Duodenal mucosa (tissue), 2 donors: ENCODE data around the gene ANXA11.
"Not testable (repeated sequence)": the region's sequence is repeated elsewhere in the genome, so short reads cannot be mapped to it uniquely, and the experiment has no call there.

ENCODE experiments used
- H3K27ac ChIP-seq: one replicate; pipeline ENCODE4 v1.7.0; 2013; ENCODE audit warnings: low read depth, low read length
- H3K27me3 ChIP-seq, 2 donors: one replicate each; pipeline ENCODE4 v1.7.0; 2013; ENCODE audit warnings: low read length in 2 of 2, control low read depth in 1 of 2; ENCODE audit not compliant: insufficient read depth in 2 of 2, control insufficient read depth in 1 of 2
- H3K36me3 ChIP-seq, 2 donors: one replicate each; pipeline ENCODE4 v1.7.0; 2013; ENCODE audit warnings: low read length in 2 of 2, control low read depth in 1 of 2; ENCODE audit not compliant: insufficient read depth in 2 of 2, control insufficient read depth in 1 of 2
- H3K4me1 ChIP-seq, 2 donors: one replicate each; pipeline ENCODE4 v1.7.0; 2013; ENCODE audit warnings: low read length in 2 of 2, control low read depth in 1 of 2; ENCODE audit not compliant: insufficient read depth in 2 of 2, control insufficient read depth in 1 of 2
- H3K4me3 ChIP-seq, 2 donors: one replicate each; pipeline ENCODE4 v1.7.0; 2013; ENCODE audit warnings: low read length in 2 of 2, low read depth in 1 of 2
- H3K9ac ChIP-seq, 2 donors: one replicate each; pipeline ENCODE4 v1.7.0; 2013; ENCODE audit warnings: low read length in 2 of 2, low read depth in 1 of 2
- H3K9me3 ChIP-seq, 2 donors: one replicate each; pipeline ENCODE4 v1.7.0; 2013; ENCODE audit warnings: low read length in 2 of 2, control low read depth in 1 of 2; ENCODE audit not compliant: control insufficient read depth in 1 of 2

ANXA11 gene

GRCh38 chr10:80205477-80206276 lies at the start of gene ANXA11:
Gene ANXA11 (minus strand): TSS chr10:80205537. CDS start chr10:80172861, 32,676 bp downstream.
- Histone ChIP-seq H3K4me1 (peaks cover 52 to 54% of the 10 kb centered on the region in 2 donors), H3K9ac (peak within 1 kb of the TSS; percentile 90 to 100)

DNA sequence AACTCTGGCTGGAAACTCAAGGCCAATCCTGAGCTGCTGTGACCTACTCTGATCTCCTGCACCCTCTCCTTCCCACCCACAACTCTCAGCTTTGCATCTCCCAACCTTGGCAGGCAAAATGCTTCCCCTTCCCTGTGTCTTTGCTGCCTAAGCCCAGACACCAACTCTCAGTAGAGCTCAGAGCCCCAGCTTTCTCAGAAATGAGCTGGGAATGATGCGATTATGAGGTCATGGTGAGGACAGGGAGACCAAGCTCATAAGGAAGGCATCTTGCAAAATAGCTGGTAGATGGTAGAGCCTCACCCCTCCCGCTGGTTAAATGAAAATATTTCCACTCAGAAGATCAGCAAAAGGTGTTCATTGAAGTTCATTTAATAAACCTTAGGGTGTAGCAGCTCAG lies 49.4 kb upstream of the ANXA11 start:
- not testable (repeated sequence) for H3K27ac ChIP-seq, H3K9ac ChIP-seq, H3K9me3 ChIP-seq, H3K4me3 ChIP-seq, H3K36me3 ChIP-seq, H3K4me1 ChIP-seq, H3K27me3 ChIP-seq

More at GRCh38 chr10:80205477-80206276, at the start of gene ANXA11:
- H3K27ac ChIP-seq: peak within 1 kb of the TSS; percentile 99
- H3K36me3 ChIP-seq: peaks cover 0 to 7% of the 10 kb centered on the region in 2 donors
- peak within 1 kb of the TSS; percentile 77 to 94 for H3K4me3 ChIP-seq
- no peaks in the 10 kb centered on the region for H3K9me3 ChIP-seq
- no peaks in the 10 kb centered on the region for H3K27me3 ChIP-seq

- not testable (repeated sequence) for H3K27me3 ChIP-seq, H3K36me3 ChIP-seq, H3K9ac ChIP-seq, H3K4me1 ChIP-seq, H3K27ac ChIP-seq, H3K4me3 ChIP-seq, H3K9me3 ChIP-seq
Observed at GRCh38 chr10:80253963-80254271, 48.6 kb upstream of the ANXA11 start.

DNA sequence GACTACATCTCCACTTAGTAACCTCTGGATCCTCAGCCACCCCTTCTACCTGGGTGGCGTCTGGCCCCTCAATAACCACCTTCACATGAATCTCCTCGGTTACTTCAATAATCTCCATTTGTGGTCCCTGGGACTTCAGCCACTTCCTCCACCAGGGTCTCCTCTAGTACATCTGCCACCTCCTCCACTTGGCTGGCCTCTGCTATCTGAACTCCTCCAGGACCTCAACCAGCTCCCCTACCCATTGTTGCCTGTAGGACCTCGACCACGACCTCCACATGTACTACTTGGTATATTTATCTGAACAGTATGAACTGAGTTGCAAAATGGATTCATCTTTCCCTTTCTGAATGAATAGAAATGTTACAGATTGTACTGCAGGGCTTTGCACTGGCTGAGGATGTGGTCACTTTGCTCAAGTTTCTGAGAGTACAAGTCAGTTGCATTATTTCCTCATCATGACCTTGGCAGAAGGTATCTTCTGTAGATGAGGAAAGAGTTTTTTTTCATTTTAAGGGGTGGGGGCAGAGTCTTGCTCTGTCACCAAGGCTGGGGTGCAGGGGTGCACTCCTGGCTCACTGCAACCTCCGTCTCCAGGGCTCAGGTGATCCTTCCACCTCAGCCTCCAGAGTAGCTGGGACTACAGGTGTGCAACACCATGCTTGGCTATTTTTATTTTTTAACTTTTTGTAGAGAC lies 48.1 kb upstream of the ANXA11 start:
- H3K9me3 ChIP-seq: no peaks in the 10 kb centered on the region
- no peak overlapping the region for H3K4me3 ChIP-seq
- H3K36me3 ChIP-seq: no peaks in the 10 kb centered on the region
- H3K27me3 ChIP-seq: no peaks in the 10 kb centered on the region
- no peak overlapping the region for H3K27ac ChIP-seq
- H3K9ac ChIP-seq: no peak overlapping the region
- no peaks in the 10 kb centered on the region for H3K4me1 ChIP-seq

DNA sequence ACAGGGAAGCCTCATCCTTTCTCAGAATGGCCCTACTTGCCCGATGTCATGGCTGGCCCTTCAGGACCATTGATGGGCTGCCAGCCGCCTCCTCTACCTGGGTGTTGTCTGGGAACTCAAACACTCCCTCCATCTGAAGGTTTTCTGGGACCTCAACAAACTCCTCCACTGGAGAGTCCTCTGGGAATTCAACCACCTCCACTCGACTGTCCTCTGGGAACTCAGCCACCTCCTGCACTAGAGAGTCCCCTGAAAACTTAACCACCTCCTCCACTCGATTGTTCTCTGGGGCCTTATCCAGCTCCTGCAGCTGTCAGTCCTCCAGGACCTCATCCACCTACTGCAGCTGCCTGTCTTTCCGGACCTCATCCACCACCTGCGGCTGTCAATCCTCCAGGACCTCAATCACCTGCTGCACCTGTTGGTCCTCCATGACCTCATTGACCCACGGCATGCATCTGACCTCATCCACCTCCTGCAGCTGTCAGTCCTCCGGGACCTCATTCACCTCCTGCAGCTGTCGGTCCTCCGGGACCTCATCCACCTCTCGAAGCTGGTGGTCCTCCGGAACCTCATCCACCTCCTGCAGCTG lies 47.1 kb upstream of the ANXA11 start:
- Histone ChIP-seq H3K4me1 (no peaks in the 10 kb centered on the region), H3K9me3 (no peaks in the 10 kb centered on the region), H3K27me3 (no peaks in the 10 kb centered on the region), H3K27ac (no peak overlapping the region), H3K9ac (no peak overlapping the region), H3K4me3 (no peak overlapping the region), H3K36me3 (no peaks in the 10 kb centered on the region)

DNA sequence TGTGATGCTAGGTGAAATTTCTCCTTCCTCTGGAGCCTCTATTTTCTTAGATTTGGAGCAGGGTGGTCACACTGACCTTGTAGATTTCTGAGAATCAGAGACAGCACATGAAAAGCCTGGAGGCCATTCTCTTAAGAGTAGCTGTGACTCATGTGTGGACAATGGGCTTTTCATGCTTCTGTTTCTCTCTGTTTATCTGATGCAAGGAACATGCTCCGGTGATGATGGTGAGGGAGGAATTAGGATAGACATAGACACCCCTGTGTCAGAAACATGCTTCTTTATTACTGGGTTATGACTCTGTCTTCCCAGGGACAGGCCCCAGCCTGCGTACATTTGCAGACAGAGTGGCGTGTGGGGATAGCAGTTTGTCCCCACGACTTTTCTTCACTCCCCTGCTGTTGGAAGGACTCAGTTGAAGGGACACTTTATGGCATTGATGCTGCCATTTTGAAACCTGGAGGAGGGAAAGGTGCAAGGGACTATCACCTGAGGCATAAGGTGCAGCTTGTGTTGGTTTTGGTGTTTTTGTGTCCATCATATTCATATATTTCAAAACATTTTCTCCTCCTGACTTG lies 46.5 kb upstream of the ANXA11 start:
- not testable (repeated sequence) for H3K9me3 ChIP-seq, H3K9ac ChIP-seq

DNA sequence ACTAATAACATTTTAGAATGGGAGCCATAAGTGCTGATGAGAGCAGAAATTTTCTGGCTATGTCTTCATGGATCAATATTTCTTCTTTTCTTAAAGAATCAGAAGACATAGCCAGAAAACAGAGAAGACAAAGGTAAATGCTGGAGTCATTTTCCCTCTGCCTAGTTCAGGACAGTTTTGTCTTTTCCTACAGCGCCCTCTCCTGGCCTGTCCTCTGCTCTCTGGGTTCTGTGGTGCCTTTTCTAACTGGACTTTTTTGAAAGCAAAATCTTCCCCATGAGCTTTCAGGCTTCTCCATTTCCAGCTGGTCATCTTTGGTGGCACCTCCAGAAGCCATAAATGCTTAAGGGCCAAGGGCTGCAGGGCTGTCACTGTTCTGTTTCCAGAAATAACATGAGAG lies 45.1 kb upstream of the ANXA11 start:
- H3K4me3 ChIP-seq: not testable (repeated sequence)

More for the DNA sequence above, 46.5 kb upstream of the ANXA11 start:
- not testable (repeated sequence) for H3K36me3 ChIP-seq, H3K4me1 ChIP-seq, H3K4me3 ChIP-seq, H3K27me3 ChIP-seq, H3K27ac ChIP-seq

GRCh38 chr10:80249906-80250305 lies 44.6 kb upstream of the ANXA11 start:
- H3K9me3 ChIP-seq, H3K27ac ChIP-seq, H3K9ac ChIP-seq, H3K4me3 ChIP-seq, H3K27me3 ChIP-seq, H3K4me1 ChIP-seq, H3K36me3 ChIP-seq: not testable (repeated sequence)

More for the DNA sequence above, 45.1 kb upstream of the ANXA11 start:
- not testable (repeated sequence) for H3K4me1 ChIP-seq, H3K9me3 ChIP-seq, H3K27ac ChIP-seq, H3K9ac ChIP-seq, H3K36me3 ChIP-seq, H3K27me3 ChIP-seq

DNA sequence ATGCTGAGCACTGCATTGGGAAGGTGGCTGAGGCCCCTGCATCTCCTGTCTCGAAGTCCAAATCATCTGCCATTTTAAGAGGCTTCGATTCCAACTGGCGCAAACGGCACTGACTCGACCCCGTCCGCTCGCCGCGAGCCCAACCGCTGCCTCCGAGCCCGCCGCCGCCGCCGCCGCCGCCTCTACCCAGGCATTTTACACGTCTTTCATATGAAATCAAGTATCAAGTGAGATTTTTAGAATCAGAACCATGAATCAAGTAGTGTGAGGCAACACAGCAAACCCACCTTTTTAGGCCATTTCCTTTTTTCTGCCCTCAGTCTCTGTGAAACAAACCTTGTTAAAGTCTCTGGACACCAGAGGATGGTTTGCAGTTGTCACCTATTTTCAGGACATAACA lies 42.3 kb upstream of the ANXA11 start:
- H3K27me3 ChIP-seq, H3K9ac ChIP-seq, H3K9me3 ChIP-seq, H3K4me3 ChIP-seq, H3K36me3 ChIP-seq, H3K4me1 ChIP-seq, H3K27ac ChIP-seq: not testable (repeated sequence)

DNA sequence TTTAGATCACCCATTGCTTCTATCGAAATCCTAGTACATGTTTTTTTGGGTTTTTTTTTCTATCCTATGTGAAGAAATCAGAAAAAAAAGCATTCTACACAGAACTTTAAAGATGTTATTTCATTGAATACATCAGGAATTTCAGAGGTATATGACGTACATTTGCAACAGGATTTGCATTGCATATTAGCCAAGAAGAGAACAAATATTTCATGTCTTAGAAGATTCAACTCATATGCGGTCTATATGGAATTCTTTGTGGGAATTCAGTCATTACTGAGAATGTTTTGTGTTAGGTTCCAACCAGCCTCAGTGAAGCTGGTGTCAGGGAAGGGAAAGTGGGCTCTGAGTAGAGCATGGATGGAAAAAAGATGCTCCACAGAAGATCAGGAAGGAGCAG lies 39.0 kb upstream of the ANXA11 start:
- not testable (repeated sequence) for H3K9ac ChIP-seq, H3K27ac ChIP-seq, H3K4me3 ChIP-seq, H3K36me3 ChIP-seq, H3K9me3 ChIP-seq, H3K27me3 ChIP-seq, H3K4me1 ChIP-seq
